ENCODE data around the gene ZNF365.
A peak's percentile ranks its signal among the peaks of the same experiment; 100 is the strongest.
"Not testable (repeated sequence)": the region's sequence is repeated elsewhere in the genome, so short reads cannot be mapped to it uniquely, and the experiment has no call there.

The ZNF365 gene

DNA sequence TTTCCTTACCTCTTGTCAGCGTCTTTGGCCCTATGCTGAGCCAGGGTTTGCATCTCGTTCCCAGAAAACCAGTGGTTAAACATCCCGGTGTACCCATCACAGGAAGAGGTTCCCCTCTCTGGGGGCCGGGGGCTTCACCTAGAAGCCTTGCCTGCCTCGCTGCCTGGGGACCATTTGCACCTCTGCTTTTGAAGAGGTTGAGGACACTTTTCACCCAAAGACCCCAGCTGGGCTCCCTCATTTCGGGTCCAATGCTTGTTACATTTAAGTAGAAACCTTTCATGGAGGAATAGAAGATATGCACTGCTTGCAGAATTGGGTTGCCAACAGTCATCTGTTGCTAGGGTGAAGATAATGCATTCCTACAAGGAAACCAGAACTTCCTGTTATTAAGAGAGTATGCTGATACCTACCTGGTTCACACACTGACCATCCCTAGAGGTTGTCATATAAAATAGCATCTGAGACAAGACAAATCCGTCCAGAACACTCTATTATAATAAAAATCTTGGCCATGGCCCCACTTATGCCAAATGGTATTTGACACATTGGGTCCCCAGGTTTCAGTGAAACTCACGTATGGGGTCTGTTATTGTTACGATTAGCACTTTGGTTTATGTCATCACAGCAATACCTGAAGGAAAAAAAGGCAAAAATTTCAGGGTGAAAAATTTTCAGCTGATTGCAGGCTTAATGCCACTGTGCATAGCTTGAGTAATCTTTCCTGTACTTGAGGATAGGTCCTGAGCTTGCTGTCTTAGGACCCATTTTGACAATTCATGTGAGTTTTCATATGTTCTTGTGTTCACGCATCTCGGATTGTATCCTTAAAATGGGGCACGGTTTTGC lies 917 bp downstream of the ZNF365 start:
- no peaks in the 10 kb centered on the region for H3K36me3 ChIP-seq (ENCODE audit: control insufficient read depth, insufficient read depth, low read length)
- H3K27ac ChIP-seq: no peak overlapping the region
- peak overlapping the region; percentile 79 for H3K4me2 ChIP-seq (ENCODE audit: low read length)
- TF ChIP-seq, protein P1, sequence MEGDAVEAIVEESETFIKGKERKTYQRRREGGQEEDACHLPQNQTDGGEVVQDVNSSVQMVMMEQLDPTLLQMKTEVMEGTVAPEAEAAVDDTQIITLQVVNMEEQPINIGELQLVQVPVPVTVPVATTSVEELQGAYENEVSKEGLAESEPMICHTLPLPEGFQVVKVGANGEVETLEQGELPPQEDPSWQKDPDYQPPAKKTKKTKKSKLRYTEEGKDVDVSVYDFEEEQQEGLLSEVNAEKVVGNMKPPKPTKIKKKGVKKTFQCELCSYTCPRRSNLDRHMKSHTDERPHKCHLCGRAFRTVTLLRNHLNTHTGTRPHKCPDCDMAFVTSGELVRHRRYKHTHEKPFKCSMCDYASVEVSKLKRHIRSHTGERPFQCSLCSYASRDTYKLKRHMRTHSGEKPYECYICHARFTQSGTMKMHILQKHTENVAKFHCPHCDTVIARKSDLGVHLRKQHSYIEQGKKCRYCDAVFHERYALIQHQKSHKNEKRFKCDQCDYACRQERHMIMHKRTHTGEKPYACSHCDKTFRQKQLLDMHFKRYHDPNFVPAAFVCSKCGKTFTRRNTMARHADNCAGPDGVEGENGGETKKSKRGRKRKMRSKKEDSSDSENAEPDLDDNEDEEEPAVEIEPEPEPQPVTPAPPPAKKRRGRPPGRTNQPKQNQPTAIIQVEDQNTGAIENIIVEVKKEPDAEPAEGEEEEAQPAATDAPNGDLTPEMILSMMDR (IDR thresholded peaks at IDR 0.05): no peak
- no peaks in the 10 kb centered on the region for H3K4me1 ChIP-seq
- H3K4me3 ChIP-seq (ENCODE audit: low read depth, low read length): peak overlapping the region; percentile 48
- no peaks in the 10 kb centered on the region for H3K79me2 ChIP-seq
- H3K9me3 ChIP-seq (ENCODE audit: control insufficient read depth, low read length): no peaks in the 10 kb centered on the region
- no peak overlapping the region for H3K9ac ChIP-seq
- H3K27me3 ChIP-seq (ENCODE audit: control insufficient read depth, insufficient read depth, low read length): no peaks in the 10 kb centered on the region
- peak overlapping the region; percentile 85 for H2AFZ ChIP-seq

DNA sequence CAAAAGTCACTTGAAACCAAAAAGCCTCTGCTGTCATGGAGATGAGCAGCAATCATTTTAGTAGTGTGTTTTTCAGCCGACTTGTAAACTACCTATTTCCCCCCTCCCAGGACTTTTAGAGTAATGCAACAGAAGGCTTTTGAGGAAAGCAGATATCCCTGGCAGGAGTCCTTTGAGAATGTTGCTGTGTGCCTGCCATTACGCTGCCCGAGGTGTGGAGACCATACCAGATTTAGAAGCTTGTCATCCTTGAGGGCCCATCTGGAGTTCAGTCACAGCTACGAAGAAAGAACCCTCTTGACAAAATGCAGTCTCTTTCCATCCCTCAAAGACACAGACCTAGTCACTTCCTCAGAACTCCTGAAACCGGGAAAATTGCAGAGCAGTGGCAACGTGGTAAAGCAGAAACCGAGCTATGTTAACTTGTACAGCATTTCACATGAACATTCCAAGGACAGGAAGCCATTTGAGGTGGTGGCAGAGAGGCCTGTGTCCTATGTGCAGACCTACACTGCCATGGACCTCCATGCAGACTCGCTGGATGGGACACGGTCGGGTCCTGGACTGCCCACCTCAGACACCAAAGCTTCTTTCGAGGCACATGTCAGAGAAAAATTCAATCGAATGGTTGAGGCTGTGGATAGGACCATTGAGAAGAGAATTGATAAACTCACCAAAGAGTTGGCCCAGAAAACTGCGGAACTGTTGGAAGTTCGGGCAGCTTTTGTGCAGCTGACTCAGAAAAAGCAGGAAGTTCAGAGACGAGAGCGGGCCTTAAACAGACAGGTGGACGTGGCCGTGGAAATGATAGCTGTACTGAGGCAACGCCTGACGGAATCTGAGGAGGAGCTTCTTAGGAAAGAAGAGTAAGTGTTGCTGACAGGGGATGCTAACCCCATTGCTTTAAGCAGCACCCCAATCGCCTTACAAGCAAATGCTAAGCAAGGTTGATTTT lies 2.2 kb downstream of the ZNF365 start:
- H3K4me3 ChIP-seq (ENCODE audit: low read depth, low read length): no peak overlapping the region
- no peak overlapping the region for H3K27ac ChIP-seq
- H3K36me3 ChIP-seq (ENCODE audit: control insufficient read depth, insufficient read depth, low read length): no peaks in the 10 kb centered on the region
- no peaks in the 10 kb centered on the region for H3K27me3 ChIP-seq (ENCODE audit: control insufficient read depth, insufficient read depth, low read length)
- H3K4me1 ChIP-seq: no peaks in the 10 kb centered on the region
- H3K79me2 ChIP-seq: no peaks in the 10 kb centered on the region
- TF ChIP-seq, protein P1 (IDR thresholded peaks at IDR 0.05): no peak
- no peak overlapping the region for H3K4me2 ChIP-seq (ENCODE audit: low read length)
- no peak overlapping the region for H2AFZ ChIP-seq
- H3K9me3 ChIP-seq (ENCODE audit: control insufficient read depth, low read length): no peaks in the 10 kb centered on the region
- no peak overlapping the region for H3K9ac ChIP-seq

DNA sequence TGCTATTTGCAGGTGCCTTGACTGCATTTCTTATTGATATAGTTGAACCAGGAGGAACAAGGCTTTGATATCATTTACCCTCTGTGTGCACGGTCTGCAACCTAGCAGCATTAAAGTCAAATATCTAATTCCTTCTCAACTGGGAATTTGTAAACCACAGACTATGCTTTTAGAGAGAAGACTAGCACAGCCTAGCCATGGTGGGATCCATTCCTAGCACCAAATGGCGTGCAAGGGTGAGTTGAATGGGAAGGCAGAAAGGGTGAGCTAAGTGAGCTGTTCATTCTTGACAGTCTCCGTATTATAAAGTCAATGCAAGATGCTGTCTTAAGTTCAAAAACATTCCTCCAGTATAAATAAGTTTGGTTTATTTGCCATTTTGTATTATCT lies 2.9 kb downstream of the ZNF365 start:
- TF ChIP-seq, protein P1 (IDR thresholded peaks at IDR 0.05): no peak
- Histone ChIP-seq H3K4me1 (no peaks in the 10 kb centered on the region), H3K9me3 (ENCODE audit: control insufficient read depth, low read length) (no peaks in the 10 kb centered on the region), H3K27ac (no peak overlapping the region), H3K36me3 (ENCODE audit: control insufficient read depth, insufficient read depth, low read length) (no peaks in the 10 kb centered on the region), H3K79me2 (no peaks in the 10 kb centered on the region), H2AFZ (no peak overlapping the region), H3K4me3 (ENCODE audit: low read depth, low read length) (no peak overlapping the region), H3K27me3 (ENCODE audit: control insufficient read depth, insufficient read depth, low read length) (no peaks in the 10 kb centered on the region), H3K9ac (no peak overlapping the region), H3K4me2 (ENCODE audit: low read length) (no peak overlapping the region)

DNA sequence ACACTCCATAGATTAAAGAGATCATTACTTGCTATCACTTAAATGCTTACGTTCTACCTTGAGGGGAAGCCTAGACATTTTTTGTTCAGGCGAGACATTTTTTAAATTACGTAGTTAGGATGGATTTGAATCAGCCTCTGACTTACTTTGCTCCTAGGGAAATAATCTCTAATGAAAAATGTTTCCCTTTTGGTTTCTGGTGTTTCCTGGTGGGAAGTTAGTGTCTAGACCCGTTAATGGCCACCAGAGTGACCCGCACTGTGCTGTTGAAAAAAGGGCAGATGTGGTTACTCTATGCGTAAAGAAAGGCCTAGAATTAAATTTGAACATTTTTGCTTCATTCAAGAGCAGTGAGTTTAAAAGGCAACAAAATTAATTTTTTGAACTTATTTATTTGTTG lies 3.8 kb downstream of the ZNF365 start:
- Histone ChIP-seq H3K4me1 (no peaks in the 10 kb centered on the region), H3K27ac (no peak overlapping the region), H3K79me2 (no peaks in the 10 kb centered on the region), H3K9ac (no peak overlapping the region), H3K27me3 (ENCODE audit: control insufficient read depth, insufficient read depth, low read length) (no peaks in the 10 kb centered on the region), H2AFZ (no peak overlapping the region), H3K4me2 (ENCODE audit: low read length) (no peak overlapping the region), H3K36me3 (ENCODE audit: control insufficient read depth, insufficient read depth, low read length) (no peaks in the 10 kb centered on the region), H3K4me3 (ENCODE audit: low read depth, low read length) (no peak overlapping the region), H3K9me3 (ENCODE audit: control insufficient read depth, low read length) (no peaks in the 10 kb centered on the region)
- TF ChIP-seq, protein P1 (IDR thresholded peaks at IDR 0.05): no peak

DNA sequence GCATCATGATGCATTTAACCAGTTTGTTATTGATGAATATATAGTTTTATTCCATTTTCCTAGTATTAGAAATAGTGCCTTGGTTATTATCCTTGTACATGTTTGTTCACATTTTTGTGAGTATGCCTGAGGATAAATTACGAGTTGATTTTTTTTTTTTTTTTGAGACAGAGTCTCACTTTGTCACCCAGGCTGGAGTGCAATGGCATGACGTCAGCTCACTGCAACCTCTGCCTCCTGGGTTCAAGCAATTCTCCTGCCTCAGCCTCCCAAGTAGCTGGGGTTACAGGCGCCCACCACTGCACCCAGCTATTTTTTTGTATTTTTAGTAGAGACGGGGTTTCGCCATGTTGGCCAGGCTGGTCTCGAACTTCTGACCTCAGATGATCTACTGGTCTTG lies 4.7 kb downstream of the ZNF365 start:
- not testable (repeated sequence) for H3K27ac ChIP-seq; H3K27me3 ChIP-seq (ENCODE audit: control insufficient read depth, insufficient read depth, low read length); H3K4me1 ChIP-seq; H3K4me3 ChIP-seq (ENCODE audit: low read depth, low read length); H3K9ac ChIP-seq; H3K79me2 ChIP-seq; H3K4me2 ChIP-seq (ENCODE audit: low read length); H2AFZ ChIP-seq; H3K36me3 ChIP-seq (ENCODE audit: control insufficient read depth, insufficient read depth, low read length); H3K9me3 ChIP-seq (ENCODE audit: control insufficient read depth, low read length)
